Neuron (in vitro differentiated cells): ENCODE data around the gene BPIFA3.

ENCODE experiments used
- H2AFZ ChIP-seq: one replicate; pipeline ENCODE4 v1.6.1; 2013; ENCODE audit warnings: low read depth, mild to moderate bottlenecking, inconsistent platforms, low read length, moderate library complexity
- H3K27me3 ChIP-seq: one replicate; pipeline ENCODE4 v1.6.1; 2013; ENCODE audit warnings: low read length; ENCODE audit not compliant: insufficient read depth
- H3K36me3 ChIP-seq: one replicate; pipeline ENCODE4 v1.6.1; 2013; ENCODE audit warnings: low read length; ENCODE audit not compliant: insufficient read depth
- H3K4me1 ChIP-seq: one replicate; pipeline ENCODE4 v1.6.1; 2013; ENCODE audit warnings: low read length; ENCODE audit not compliant: insufficient read depth
- H3K4me3 ChIP-seq: 2 replicates; pipeline ENCODE4 v1.5.1; 2013; ENCODE audit warnings: mild to moderate bottlenecking, low read length, moderate library complexity
- H3K9me3 ChIP-seq: one replicate; pipeline ENCODE4 v1.6.1; 2013; ENCODE audit warnings: low read length

Gene BPIFA3

GRCh38 chr20:33252460-33252859, 35.3 kb downstream of the BPIFA3 start:
- no peak overlapping the region for H3K4me3 ChIP-seq
- H3K4me1 ChIP-seq = no peaks in the 10 kb centered on the region
- H3K9me3 ChIP-seq = no peaks in the 10 kb centered on the region
- H3K36me3 ChIP-seq = no peaks in the 10 kb centered on the region
- no peak overlapping the region for H2AFZ ChIP-seq
- no peaks in the 10 kb centered on the region for H3K27me3 ChIP-seq

- Histone ChIP-seq H3K4me1 (no peaks in the 10 kb centered on the region), H3K27me3 (no peaks in the 10 kb centered on the region), H3K9me3 (no peaks in the 10 kb centered on the region), H3K36me3 (no peaks in the 10 kb centered on the region), H3K4me3 (no peak overlapping the region), H2AFZ (no peak overlapping the region)
Measured at GRCh38 chr20:33255005-33255404, 37.9 kb downstream of the BPIFA3 start.

- Histone ChIP-seq H3K4me1 (no peaks in the 10 kb centered on the region), H3K27me3 (no peaks in the 10 kb centered on the region), H3K9me3 (no peaks in the 10 kb centered on the region), H2AFZ (no peak overlapping the region), H3K4me3 (no peak overlapping the region), H3K36me3 (no peaks in the 10 kb centered on the region)
Measured at GRCh38 chr20:33257237-33257636, 40.1 kb downstream of the BPIFA3 start.

GRCh38 chr20:33259371-33259770, 42.2 kb downstream of the BPIFA3 start:
- Histone ChIP-seq H3K4me1 (no peaks in the 10 kb centered on the region), H3K27me3 (no peaks in the 10 kb centered on the region), H3K4me3 (no peak overlapping the region)

GRCh38 chr20:33261465-33261864, 44.3 kb downstream of the BPIFA3 start:
- Histone ChIP-seq H3K4me3 (no peak overlapping the region), H2AFZ (no peak overlapping the region), H3K9me3 (no peaks in the 10 kb centered on the region), H3K36me3 (no peaks in the 10 kb centered on the region), H3K4me1 (no peaks in the 10 kb centered on the region), H3K27me3 (no peaks in the 10 kb centered on the region)

More at GRCh38 chr20:33259371-33259770, 42.2 kb downstream of the BPIFA3 start:
- no peaks in the 10 kb centered on the region for H3K36me3 ChIP-seq
- H2AFZ ChIP-seq = no peak overlapping the region
- H3K9me3 ChIP-seq = no peaks in the 10 kb centered on the region

- no peaks in the 10 kb centered on the region for H3K27me3 ChIP-seq
- no peaks in the 10 kb centered on the region for H3K4me1 ChIP-seq
- no peaks in the 10 kb centered on the region for H3K36me3 ChIP-seq
- no peak overlapping the region for H3K4me3 ChIP-seq
- no peaks in the 10 kb centered on the region for H3K9me3 ChIP-seq
- no peak overlapping the region for H2AFZ ChIP-seq
Measured at GRCh38 chr20:33262658-33263065, 45.5 kb downstream of the BPIFA3 start.

GRCh38 chr20:33263784-33264183, 46.6 kb downstream of the BPIFA3 start:
- no peaks in the 10 kb centered on the region for H3K27me3 ChIP-seq
- H2AFZ ChIP-seq = no peak overlapping the region
- H3K9me3 ChIP-seq = no peaks in the 10 kb centered on the region

GRCh38 chr20:33267701-33268100, 50.5 kb downstream of the BPIFA3 start:
- no peak overlapping the region for H2AFZ ChIP-seq
- H3K36me3 ChIP-seq = no peaks in the 10 kb centered on the region
- H3K27me3 ChIP-seq = no peaks in the 10 kb centered on the region
- H3K4me1 ChIP-seq = no peaks in the 10 kb centered on the region
- H3K4me3 ChIP-seq = no peak overlapping the region
- no peaks in the 10 kb centered on the region for H3K9me3 ChIP-seq

More at GRCh38 chr20:33263784-33264183, 46.6 kb downstream of the BPIFA3 start:
- Histone ChIP-seq H3K36me3 (no peaks in the 10 kb centered on the region), H3K4me3 (no peak overlapping the region), H3K4me1 (no peaks in the 10 kb centered on the region)

- H3K36me3 ChIP-seq = no peaks in the 10 kb centered on the region
- H3K4me3 ChIP-seq = no peak overlapping the region
- no peaks in the 10 kb centered on the region for H3K9me3 ChIP-seq
- no peaks in the 10 kb centered on the region for H3K4me1 ChIP-seq
- no peak overlapping the region for H2AFZ ChIP-seq
- peaks cover 13% of the 10 kb centered on the region for H3K27me3 ChIP-seq
Measured at GRCh38 chr20:33272155-33272873, 55.2 kb downstream of the BPIFA3 start.

- H3K4me1 ChIP-seq = no peaks in the 10 kb centered on the region
- no peak overlapping the region for H2AFZ ChIP-seq
- H3K27me3 ChIP-seq = peaks cover 13% of the 10 kb centered on the region
- H3K36me3 ChIP-seq = no peaks in the 10 kb centered on the region
- no peak overlapping the region for H3K4me3 ChIP-seq
- H3K9me3 ChIP-seq = no peaks in the 10 kb centered on the region
Measured at GRCh38 chr20:33273117-33273851, 56.1 kb downstream of the BPIFA3 start.

GRCh38 chr20:33275215-33275614, 58.1 kb downstream of the BPIFA3 start:
- Histone ChIP-seq H3K4me1 (no peaks in the 10 kb centered on the region), H3K9me3 (no peaks in the 10 kb centered on the region), H3K27me3 (peaks cover 22% of the 10 kb centered on the region), H2AFZ (no peak overlapping the region), H3K4me3 (no peak overlapping the region), H3K36me3 (no peaks in the 10 kb centered on the region)

- Histone ChIP-seq H3K9me3 (no peaks in the 10 kb centered on the region), H3K27me3 (peaks cover 22% of the 10 kb centered on the region), H3K4me3 (no peak overlapping the region), H3K36me3 (no peaks in the 10 kb centered on the region), H2AFZ (no peak overlapping the region), H3K4me1 (no peaks in the 10 kb centered on the region)
Measured at GRCh38 chr20:33275871-33276270, 58.7 kb downstream of the BPIFA3 start.

GRCh38 chr20:33276303-33277113, 59.4 kb downstream of the BPIFA3 start:
- H3K4me1 ChIP-seq = no peaks in the 10 kb centered on the region
- H3K27me3 ChIP-seq = peaks cover 22% of the 10 kb centered on the region
- H3K4me3 ChIP-seq = no peak overlapping the region
- H3K9me3 ChIP-seq = no peaks in the 10 kb centered on the region
- no peaks in the 10 kb centered on the region for H3K36me3 ChIP-seq
- no peak overlapping the region for H2AFZ ChIP-seq
